ENCODE measurements around the gene ANKRD31. TPM values are rescaled to one million over a fixed set of nuclear protein-coding genes. Genes with fewer than 3 reads are reported as not detected.

The ANKRD31 gene
- total and polyA plus RNA-seq, 12 donors = 0.06 to 0.88 (median 0.42) TPM

GRCh38 chr5:75148051-75148450 lies 88.6 kb downstream of the ANKRD31 start:
- H3K4me3 ChIP-seq = no peak overlapping the region

GRCh38 chr5:75142566-75143136 lies 94.0 kb downstream of the ANKRD31 start:
- Histone ChIP-seq H3K9me3 (replicated peaks in 1 of 3) (no peaks in the 10 kb centered on the region), H3K4me1 (replicated peaks in 1 of 2) (no peaks in the 10 kb centered on the region), H3K27ac (no peak overlapping the region), H3K4me3 (no peak overlapping the region), H3K36me3 (replicated peaks in 1 of 2) (no peaks in the 10 kb centered on the region), H3K27me3 (no peaks in the 10 kb centered on the region)
- DNase-seq = no peak
- intact Hi-C loops (cut with DNase I) = no loop called here
- WGBS, 4 donors = 49 to 65% (median 52%) methylated on average over 2 of the region's 2 CpGs
- TF ChIP-seq POLR2A (IDR thresholded peaks at IDR 0.05) (no peak), CTCF (IDR thresholded peaks at IDR 0.05) (no peak)

More at GRCh38 chr5:75148051-75148450, 88.6 kb downstream of the ANKRD31 start:
- intact Hi-C loops (cut with DNase I) = no loop called here
- Histone ChIP-seq H3K27ac (no peak overlapping the region), H3K4me1 (replicated peaks in 1 of 2) (no peaks in the 10 kb centered on the region), H3K27me3 (no peaks in the 10 kb centered on the region), H3K9me3 (replicated peaks in 1 of 3) (no peaks in the 10 kb centered on the region), H3K36me3 (replicated peaks in 1 of 2) (no peaks in the 10 kb centered on the region)
- 54 to 75% (median 65%) methylated on average over 2 of the region's 2 CpGs for WGBS, 4 donors
- TF ChIP-seq CTCF (IDR thresholded peaks at IDR 0.05) (no peak), POLR2A (IDR thresholded peaks at IDR 0.05) (no peak)
- no peak for DNase-seq

- Histone ChIP-seq H3K4me1 (replicated peaks in 1 of 2) (no peaks in the 10 kb centered on the region), H3K4me3 (no peak overlapping the region), H3K27ac (no peak overlapping the region), H3K27me3 (no peaks in the 10 kb centered on the region), H3K36me3 (replicated peaks in 1 of 2) (no peaks in the 10 kb centered on the region), H3K9me3 (replicated peaks in 1 of 3) (no peaks in the 10 kb centered on the region)
- intact Hi-C loops (cut with DNase I) = no loop called here
- 86 to 93% (median 89%) methylated on average over 3 of the region's 3 CpGs for WGBS, 4 donors
- TF ChIP-seq POLR2A (IDR thresholded peaks at IDR 0.05) (no peak), CTCF (IDR thresholded peaks at IDR 0.05) (no peak)
- no peak for DNase-seq
These were observed 96.4 kb downstream of the ANKRD31 start for GRCh38 chr5:75140277-75140676.

- Histone ChIP-seq H3K36me3 (replicated peaks in 1 of 2) (no peaks in the 10 kb centered on the region), H3K27ac (no peak overlapping the region), H3K4me3 (no peak overlapping the region), H3K4me1 (replicated peaks in 1 of 2) (no peaks in the 10 kb centered on the region), H3K9me3 (replicated peaks in 1 of 3) (no peaks in the 10 kb centered on the region), H3K27me3 (no peaks in the 10 kb centered on the region)
- intact Hi-C loops (cut with DNase I) = no loop called here
- no peak for TF ChIP-seq CTCF (IDR thresholded peaks at IDR 0.05)
- no peak for DNase-seq
These were observed 98.0 kb downstream of the ANKRD31 start for GRCh38 chr5:75138689-75139088.

Measured in adrenal gland (tissue), 12 donors.